Stimulated activated CD8-positive, alpha-beta memory T cell treated with anti-CD3 and anti-CD28 coated beads, Interleukin-15, amount 100 ng/mL, for 1 hour (primary cell): Measurements from ENCODE around the gene PDGFRB.

Experiments
- DNase-seq: peaks from one replicate; pipeline ENCODE4 v3.0.0-alpha.2; 2020; ENCODE audit warnings: low read depth

The PDGFRB gene

GRCh38 chr5:150155258-150156026, at the start of gene PDGFRB:
Gene PDGFRB, minus strand, starts transcription at chr5:150155845. Its CDS starts 18,798 bp downstream, at chr5:150137047.
- DNase-seq = peak; percentile 24

- DNase-seq = no peak
These were observed 48.9 kb upstream of the PDGFRB start for GRCh38 chr5:150204590-150204960.

- DNase-seq = no peak
These were observed 48.4 kb upstream of the PDGFRB start for GRCh38 chr5:150203832-150204589.

GRCh38 chr5:150202501-150202900, 46.9 kb upstream of the PDGFRB start:
- no peak for DNase-seq

- DNase-seq = no peak
These were observed 41.8 kb upstream of the PDGFRB start for GRCh38 chr5:150197476-150197875.

- no peak for DNase-seq
These were observed 41.3 kb upstream of the PDGFRB start for GRCh38 chr5:150196986-150197385.

- no peak for DNase-seq
These were observed 40.9 kb upstream of the PDGFRB start for GRCh38 chr5:150196514-150196913.

GRCh38 chr5:150195736-150196485, 40.3 kb upstream of the PDGFRB start:
- no peak for DNase-seq

GRCh38 chr5:150192462-150192861, 36.8 kb upstream of the PDGFRB start:
- DNase-seq = no peak

GRCh38 chr5:150190987-150191386, 35.3 kb upstream of the PDGFRB start:
- no peak for DNase-seq

- no peak for DNase-seq
These were observed 34.9 kb upstream of the PDGFRB start for GRCh38 chr5:150190503-150190979.

- no peak for DNase-seq
These were observed 34.3 kb upstream of the PDGFRB start, which contains the start of gene SLC6A7 for GRCh38 chr5:150189728-150190502. Gene SLC6A7, plus strand, starts transcription at chr5:150190062. Its CDS starts 266 bp downstream, at chr5:150190328.

- no peak for DNase-seq
These were observed 33.7 kb upstream of the PDGFRB start for GRCh38 chr5:150189326-150189725.

- no peak for DNase-seq
These were observed 32.6 kb upstream of the PDGFRB start for GRCh38 chr5:150188146-150188842.

GRCh38 chr5:150186897-150187296, 31.3 kb upstream of the PDGFRB start:
- DNase-seq = no peak

- DNase-seq = no peak
These were observed 30.5 kb upstream of the PDGFRB start for GRCh38 chr5:150186137-150186536.

GRCh38 chr5:150184990-150185912, 29.6 kb upstream of the PDGFRB start:
- DNase-seq = no peak

- no peak for DNase-seq
These were observed 28.4 kb upstream of the PDGFRB start for GRCh38 chr5:150184006-150184405.

- DNase-seq = no peak
These were observed 27.8 kb upstream of the PDGFRB start for GRCh38 chr5:150183436-150183835.

GRCh38 chr5:150182774-150183173, 27.1 kb upstream of the PDGFRB start:
- DNase-seq = no peak
